ENCODE data around the gene PKN3. TPM values are rescaled to one million over a fixed set of nuclear protein-coding genes. Genes with fewer than 3 reads are reported as not detected.

The PKN3 gene
- total and polyA plus RNA-seq, 2 of the 13 experiments (the other 11 are each of a cell fraction or from before 2014, with no cell fraction given) = 10.5 to 13.2 TPM

GRCh38 chr9:128688501-128689292 is 13.6 kb upstream of the PKN3 start, which contains the start of gene SET (continued):
- TF ChIP-seq ZNF264 (CRISPR knock-in tag; IDR thresholded peaks at IDR 0.05) (no peak), HIVEP1 (CRISPR knock-in tag; IDR thresholded peaks at IDR 0.05) (0 out of 2 replicates have a peak, but pooled peaks have one; percentile 41), DNMT1 (CRISPR knock-in tag; IDR thresholded peaks at IDR 0.05) (no peak), KMT2B (CRISPR knock-in tag; IDR thresholded peaks at IDR 0.05) (no peak), ZNF124 (CRISPR knock-in tag; IDR thresholded peaks at IDR 0.05) (0 out of 2 replicates have a peak, but pooled peaks have one; percentile 37), ZNF460 (CRISPR knock-in tag; IDR thresholded peaks at IDR 0.05; ENCODE audit: borderline replicate concordance) (no peak), IKZF5 (CRISPR knock-in tag; IDR thresholded peaks at IDR 0.05) (peak; percentile 52; the same call in 1 of the 2 replicates), ZSCAN25 (CRISPR knock-in tag; IDR thresholded peaks at IDR 0.05) (no peak), ZNF703 (CRISPR knock-in tag; IDR thresholded peaks at IDR 0.05; ENCODE audit: borderline replicate concordance) (peak; percentile 69; the same call in 1 of the 2 replicates), MEIS1 (CRISPR knock-in tag; IDR thresholded peaks at IDR 0.05; ENCODE audit: borderline replicate concordance) (no peak), REL (CRISPR knock-in tag; conservative IDR thresholded peaks at IDR 0.05) (no peak), KMT2A (CRISPR knock-in tag; IDR thresholded peaks at IDR 0.05) (peak; percentile 48; the same call in 1 of the 2 replicates), ZNF570 (CRISPR knock-in tag; IDR thresholded peaks at IDR 0.05; ENCODE audit: borderline replicate concordance) (no peak), TAF1 (CRISPR knock-in tag; IDR thresholded peaks at IDR 0.05) (peak; percentile 47; the same call in 1 of the 2 replicates), ZNF484 (CRISPR knock-in tag; IDR thresholded peaks at IDR 0.05; ENCODE audit: borderline replicate concordance, low read depth) (no peak), SMAD9 (CRISPR knock-in tag; IDR thresholded peaks at IDR 0.05) (no peak), ETV5 (CRISPR knock-in tag; IDR thresholded peaks at IDR 0.05; ENCODE audit: borderline replicate concordance) (no peak), ZMYM3 (CRISPR knock-in tag; IDR thresholded peaks at IDR 0.05) (no peak), SMARCC2 (IDR thresholded peaks at IDR 0.05) (no peak), SKIL (CRISPR knock-in tag; IDR thresholded peaks at IDR 0.05; ENCODE audit: borderline replicate concordance) (peak; percentile 18; the same call in 1 of the 2 replicates), ZZZ3 (CRISPR knock-in tag; IDR thresholded peaks at IDR 0.05; ENCODE audit: borderline replicate concordance) (no peak), ZNF331 (CRISPR knock-in tag; IDR thresholded peaks at IDR 0.05) (0 out of 2 replicates have a peak, but pooled peaks have one; percentile 4), MTA3 (CRISPR knock-in tag; IDR thresholded peaks at IDR 0.05) (no peak), ZNF839 (CRISPR knock-in tag; IDR thresholded peaks at IDR 0.05; ENCODE audit: borderline replicate concordance) (no peak; the same call in 1 of the 2 replicates), ZNF260 (CRISPR knock-in tag; IDR thresholded peaks at IDR 0.05; ENCODE audit: borderline replicate concordance, low read depth) (no peak)
- TF ChIP-seq, protein P1, sequence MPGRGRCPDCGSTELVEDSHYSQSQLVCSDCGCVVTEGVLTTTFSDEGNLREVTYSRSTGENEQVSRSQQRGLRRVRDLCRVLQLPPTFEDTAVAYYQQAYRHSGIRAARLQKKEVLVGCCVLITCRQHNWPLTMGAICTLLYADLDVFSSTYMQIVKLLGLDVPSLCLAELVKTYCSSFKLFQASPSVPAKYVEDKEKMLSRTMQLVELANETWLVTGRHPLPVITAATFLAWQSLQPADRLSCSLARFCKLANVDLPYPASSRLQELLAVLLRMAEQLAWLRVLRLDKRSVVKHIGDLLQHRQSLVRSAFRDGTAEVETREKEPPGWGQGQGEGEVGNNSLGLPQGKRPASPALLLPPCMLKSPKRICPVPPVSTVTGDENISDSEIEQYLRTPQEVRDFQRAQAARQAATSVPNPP (CRISPR knock-in tag; IDR thresholded peaks at IDR 0.05) = 0 out of 2 replicates have a peak, but pooled peaks have one; percentile 59
